ENCODE measurements around the gene ORM1.
"Not testable (repeated sequence)": the region's sequence is repeated elsewhere in the genome, so short reads cannot be mapped to it uniquely, and the experiment has no call there.

The ORM1 gene

GRCh38 chr9:114308361-114308950, 14.4 kb upstream of the ORM1 start:
- DNase-seq: no peak

GRCh38 chr9:114309096-114309495, 13.8 kb upstream of the ORM1 start:
- no peak for DNase-seq

GRCh38 chr9:114310471-114311450, 12.1 kb upstream of the ORM1 start:
- no peak for DNase-seq

GRCh38 chr9:114311571-114312512, 11.1 kb upstream of the ORM1 start:
- no peak for DNase-seq

GRCh38 chr9:114312513-114312875, 10.4 kb upstream of the ORM1 start:
- no peak for DNase-seq

GRCh38 chr9:114313186-114313585, 9.7 kb upstream of the ORM1 start:
- no peak for DNase-seq

GRCh38 chr9:114314256-114314867, 8.5 kb upstream of the ORM1 start:
- DNase-seq: no peak

GRCh38 chr9:114314881-114315722, 7.8 kb upstream of the ORM1 start:
- no peak for DNase-seq

GRCh38 chr9:114315723-114316363, 7.1 kb upstream of the ORM1 start:
- no peak for DNase-seq

- DNase-seq: no peak
Observed at GRCh38 chr9:114316605-114317230, 6.2 kb upstream of the ORM1 start.

GRCh38 chr9:114317665-114318357, 5.1 kb upstream of the ORM1 start:
- DNase-seq: no peak

- DNase-seq: no peak
Observed at GRCh38 chr9:114318416-114318815, 4.5 kb upstream of the ORM1 start.

- DNase-seq: no peak
Observed at GRCh38 chr9:114319147-114319546, 3.8 kb upstream of the ORM1 start.

- not testable (repeated sequence) for DNase-seq
Observed at GRCh38 chr9:114320710-114321109, 2.2 kb upstream of the ORM1 start.

GRCh38 chr9:114321759-114322158, 1.1 kb upstream of the ORM1 start:
- no peak for DNase-seq

GRCh38 chr9:114322160-114322818, 609 bp upstream of the ORM1 start:
- DNase-seq: not testable (repeated sequence)

GRCh38 chr9:114323849-114324248, 951 bp downstream of the ORM1 start:
- DNase-seq: not testable (repeated sequence)

- no peak for DNase-seq
Observed at GRCh38 chr9:114324492-114324891, 1.6 kb downstream of the ORM1 start.

GRCh38 chr9:114324965-114325364, 2.1 kb downstream of the ORM1 start:
- not testable (repeated sequence) for DNase-seq

Data from activated effector memory CD4-positive, alpha-beta T cell treated with Interleukin-2 at 50 U/mL for 16 hours (primary cell).